Measurements from ENCODE around the gene EXT2.

Gene EXT2

GRCh38 chr11:44157019-44157418 is 61.5 kb downstream of the EXT2 start:
- H3K4me3 ChIP-seq (ENCODE audit: low read depth, low read length): no peak overlapping the region
- TF ChIP-seq, protein P1, sequence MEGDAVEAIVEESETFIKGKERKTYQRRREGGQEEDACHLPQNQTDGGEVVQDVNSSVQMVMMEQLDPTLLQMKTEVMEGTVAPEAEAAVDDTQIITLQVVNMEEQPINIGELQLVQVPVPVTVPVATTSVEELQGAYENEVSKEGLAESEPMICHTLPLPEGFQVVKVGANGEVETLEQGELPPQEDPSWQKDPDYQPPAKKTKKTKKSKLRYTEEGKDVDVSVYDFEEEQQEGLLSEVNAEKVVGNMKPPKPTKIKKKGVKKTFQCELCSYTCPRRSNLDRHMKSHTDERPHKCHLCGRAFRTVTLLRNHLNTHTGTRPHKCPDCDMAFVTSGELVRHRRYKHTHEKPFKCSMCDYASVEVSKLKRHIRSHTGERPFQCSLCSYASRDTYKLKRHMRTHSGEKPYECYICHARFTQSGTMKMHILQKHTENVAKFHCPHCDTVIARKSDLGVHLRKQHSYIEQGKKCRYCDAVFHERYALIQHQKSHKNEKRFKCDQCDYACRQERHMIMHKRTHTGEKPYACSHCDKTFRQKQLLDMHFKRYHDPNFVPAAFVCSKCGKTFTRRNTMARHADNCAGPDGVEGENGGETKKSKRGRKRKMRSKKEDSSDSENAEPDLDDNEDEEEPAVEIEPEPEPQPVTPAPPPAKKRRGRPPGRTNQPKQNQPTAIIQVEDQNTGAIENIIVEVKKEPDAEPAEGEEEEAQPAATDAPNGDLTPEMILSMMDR (conservative IDR thresholded peaks at IDR 0.05; ENCODE audit: low read depth, low read length): no peak
- DNase-seq (ENCODE audit: low read depth): no peak

DNA sequence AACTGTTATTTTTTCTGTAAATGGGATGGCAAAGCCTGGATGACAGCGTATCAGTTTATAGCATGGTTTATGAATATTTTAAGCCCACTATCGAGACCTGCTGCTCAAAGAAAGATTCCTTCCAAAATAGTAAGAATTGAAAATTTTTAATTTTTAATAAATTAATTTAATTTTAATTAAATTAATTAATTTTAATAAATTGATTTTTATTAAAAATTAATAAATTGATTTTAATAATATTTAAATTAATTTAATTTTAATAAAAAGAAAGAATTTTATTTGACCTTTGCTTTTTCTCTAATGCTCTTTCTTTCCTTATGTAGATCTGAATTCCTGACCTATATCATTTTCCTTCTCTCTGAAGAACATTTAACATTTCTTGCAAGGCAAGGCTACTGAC is 62.9 kb downstream of the EXT2 start:
- no peak for DNase-seq (ENCODE audit: low read depth)
- TF ChIP-seq, protein P1 (conservative IDR thresholded peaks at IDR 0.05; ENCODE audit: low read depth, low read length): no peak
- no peak overlapping the region for H3K4me3 ChIP-seq (ENCODE audit: low read depth, low read length)

DNA sequence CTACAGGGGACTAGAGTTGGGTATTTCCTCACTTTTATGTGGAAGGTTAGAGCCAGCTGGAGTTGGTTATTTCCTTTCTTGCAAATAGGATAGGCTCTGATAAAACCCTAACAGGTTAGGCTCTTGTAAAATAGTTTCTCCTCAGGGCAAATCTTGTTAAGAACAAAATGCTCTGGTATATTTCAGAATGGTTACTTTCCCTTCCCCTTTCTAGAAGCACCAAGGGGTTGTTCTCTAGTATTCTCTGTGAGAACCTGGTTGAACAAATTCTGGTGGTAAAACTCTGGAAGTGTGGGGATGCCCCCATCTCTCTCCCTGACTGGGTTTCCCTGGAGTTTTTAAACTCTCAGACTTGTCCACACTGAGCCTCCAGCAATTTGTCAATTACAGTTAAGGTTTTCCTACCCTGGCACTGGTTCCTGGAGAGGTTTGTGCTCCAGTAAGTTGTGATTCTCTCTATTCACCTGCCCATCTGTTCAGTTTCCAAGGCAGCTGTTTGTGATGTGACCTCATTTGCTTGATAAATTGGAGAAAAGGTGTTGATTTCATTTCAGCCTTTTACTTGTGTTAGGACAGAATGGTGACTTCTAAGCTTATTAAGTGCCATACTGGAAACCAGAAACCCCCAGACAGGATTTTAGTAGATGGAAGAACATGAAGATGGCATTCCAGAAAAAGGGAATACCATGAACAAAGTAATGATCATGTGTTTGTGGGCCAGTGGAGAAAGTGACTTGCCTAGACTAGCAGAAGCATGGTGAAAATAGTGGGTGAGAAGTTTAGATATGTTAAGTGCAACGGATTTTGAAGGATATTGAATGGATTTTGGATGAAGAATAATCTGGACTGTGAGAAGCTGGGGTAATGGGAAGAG is 64.6 kb downstream of the EXT2 start:
- TF ChIP-seq, protein P1 (conservative IDR thresholded peaks at IDR 0.05; ENCODE audit: low read depth, low read length): no peak
- no peak overlapping the region for H3K4me3 ChIP-seq (ENCODE audit: low read depth, low read length)
- DNase-seq (ENCODE audit: low read depth): no peak

- TF ChIP-seq, protein P1 (conservative IDR thresholded peaks at IDR 0.05; ENCODE audit: low read depth, low read length): no peak
Observed at GRCh38 chr11:44162004-44162403, 66.5 kb downstream of the EXT2 start.

GRCh38 chr11:44162662-44163061 is 67.2 kb downstream of the EXT2 start:
- DNase-seq (ENCODE audit: low read depth): no peak
- no peak overlapping the region for H3K4me3 ChIP-seq (ENCODE audit: low read depth, low read length)
- TF ChIP-seq, protein P1 (conservative IDR thresholded peaks at IDR 0.05; ENCODE audit: low read depth, low read length): no peak

More at GRCh38 chr11:44162004-44162403, 66.5 kb downstream of the EXT2 start:
- no peak for DNase-seq (ENCODE audit: low read depth)
- no peak overlapping the region for H3K4me3 ChIP-seq (ENCODE audit: low read depth, low read length)

DNA sequence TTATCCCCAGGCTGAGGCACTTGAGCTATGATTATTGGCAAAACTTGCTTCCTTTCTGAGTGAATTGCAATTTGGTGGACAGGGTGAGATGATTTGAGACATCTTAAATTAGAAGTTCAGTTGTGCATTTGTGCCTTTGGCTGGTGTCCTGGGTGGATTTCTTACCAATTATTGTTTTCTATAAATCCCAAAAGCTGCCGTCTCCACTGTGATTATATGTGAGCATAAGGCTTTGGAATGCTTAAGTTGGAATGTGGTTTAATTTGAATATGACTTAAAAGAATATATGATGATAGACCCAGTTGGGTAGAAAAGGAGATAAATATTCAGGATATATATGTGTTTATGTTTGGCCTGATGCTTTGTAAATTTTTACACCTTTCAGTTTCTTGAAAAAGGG is 70.0 kb downstream of the EXT2 start:
- TF ChIP-seq, protein P1 (conservative IDR thresholded peaks at IDR 0.05; ENCODE audit: low read depth, low read length): no peak
- DNase-seq (ENCODE audit: low read depth): no peak
- H3K4me3 ChIP-seq (ENCODE audit: low read depth, low read length): no peak overlapping the region

DNA sequence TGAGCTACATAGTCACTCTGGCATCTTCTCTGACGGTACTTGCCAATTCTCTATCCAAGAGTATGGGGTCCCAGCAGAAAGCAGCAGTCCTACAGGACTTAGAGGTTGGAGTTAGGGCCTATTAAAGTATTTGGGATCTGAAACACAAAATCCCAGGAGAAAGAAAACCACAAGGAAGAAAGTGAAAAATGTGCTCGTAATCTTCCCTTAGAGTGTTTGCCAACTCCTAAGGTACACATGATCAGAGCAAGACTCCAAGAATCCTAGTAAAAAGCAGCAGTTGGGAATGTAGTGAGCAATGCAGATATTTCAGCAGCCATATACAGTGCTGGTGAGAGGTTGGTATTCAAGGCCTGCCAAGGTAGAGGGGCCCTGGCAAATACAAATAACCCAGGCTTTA is 71.6 kb downstream of the EXT2 start:
- no peak overlapping the region for H3K4me3 ChIP-seq (ENCODE audit: low read depth, low read length)
- no peak for DNase-seq (ENCODE audit: low read depth)
- TF ChIP-seq, protein P1 (conservative IDR thresholded peaks at IDR 0.05; ENCODE audit: low read depth, low read length): no peak

All from choroid plexus epithelial cell (primary cell).